CD4-positive, alpha-beta T cell treated with Interleukin-4 for 1 hour (primary cell): ENCODE results near the gene IL16.
"Not testable (repeated sequence)": the region's sequence is repeated elsewhere in the genome, so short reads cannot be mapped to it uniquely, and the experiment has no call there.

Experiments used
- DNase-seq, 2 donors: peaks; one replicate each; pipeline ENCODE4 v3.0.0-alpha.2; 2020 to 2022

IL16 gene

DNA sequence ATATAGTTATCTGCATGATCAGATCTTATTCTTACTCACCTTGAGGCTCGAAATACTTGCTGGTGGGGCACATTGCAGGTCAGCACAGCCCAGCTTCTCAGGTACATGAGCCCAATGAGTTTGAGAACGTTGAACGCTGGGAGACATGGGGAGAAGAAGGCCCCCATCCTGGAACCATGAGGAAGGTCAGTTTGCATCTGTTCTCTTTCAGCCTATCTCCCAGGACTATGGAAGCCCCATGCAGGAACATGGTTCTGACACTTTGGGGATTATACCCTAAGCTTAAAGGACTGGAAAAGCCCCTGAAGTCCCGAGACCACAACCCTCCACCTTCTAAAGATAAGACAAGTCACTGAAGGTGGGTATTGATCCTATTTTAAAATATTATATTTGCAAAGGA lies 144.7 kb downstream of the IL16 start:
- no peak for DNase-seq

DNA sequence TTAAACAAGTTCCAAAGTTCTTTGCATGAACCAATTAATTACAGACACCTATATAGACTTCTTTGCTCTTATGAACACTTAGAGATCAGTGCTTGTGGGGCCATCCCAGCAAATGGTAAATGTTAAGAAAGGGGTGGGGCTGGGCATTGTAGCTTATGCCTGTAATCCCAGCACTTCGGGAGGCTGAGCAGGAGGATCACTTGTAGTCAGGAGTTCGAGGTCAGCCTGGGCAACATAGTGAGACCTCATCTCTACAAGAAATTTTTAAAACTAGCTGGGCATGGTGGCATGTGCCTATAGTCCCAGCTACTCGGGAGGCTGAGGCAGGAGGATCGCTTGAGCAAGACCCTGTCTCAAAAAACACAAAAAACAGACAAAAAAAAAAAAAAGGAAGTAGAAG lies 146.7 kb downstream of the IL16 start:
- DNase-seq: no peak

DNA sequence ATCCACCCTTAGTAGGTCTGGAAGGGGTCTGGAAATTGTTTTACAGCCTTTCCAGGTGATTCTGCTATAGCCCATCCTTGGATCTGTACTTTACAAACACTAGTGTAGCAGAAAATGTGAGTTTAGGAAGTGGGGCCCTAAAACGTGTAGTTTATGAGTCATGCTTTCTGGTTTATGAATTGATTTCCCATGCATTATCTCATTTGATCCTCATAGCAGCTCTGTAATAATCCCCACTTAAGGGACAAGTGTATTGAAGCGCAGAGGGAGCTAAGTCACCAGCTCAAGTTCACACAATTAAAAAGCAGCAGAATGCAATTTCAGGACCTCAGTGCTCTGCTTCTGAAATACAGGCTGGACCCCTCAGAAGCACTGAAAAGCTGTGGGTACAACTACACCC lies 149.9 kb downstream of the IL16 start:
- no peak for DNase-seq

DNA sequence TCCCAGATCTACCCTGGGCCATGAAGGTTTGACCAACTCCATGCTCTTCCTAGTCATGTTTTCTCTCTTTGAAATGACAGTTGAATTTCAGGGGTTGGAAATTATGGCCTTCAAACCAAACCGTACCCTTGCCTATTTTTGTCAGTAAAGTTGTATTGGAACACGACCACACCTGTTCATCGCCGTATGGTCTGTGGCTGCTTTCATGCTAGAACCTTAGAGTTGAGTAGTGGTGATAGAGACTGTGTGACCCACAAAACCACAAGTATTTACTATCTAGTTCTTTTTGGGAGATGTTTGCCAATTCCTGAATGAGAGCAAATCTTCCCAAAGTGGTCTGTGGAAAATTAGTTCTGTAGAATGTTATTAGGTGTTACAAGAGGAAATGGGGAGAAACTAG lies 151.2 kb downstream of the IL16 start:
- no peak for DNase-seq

DNA sequence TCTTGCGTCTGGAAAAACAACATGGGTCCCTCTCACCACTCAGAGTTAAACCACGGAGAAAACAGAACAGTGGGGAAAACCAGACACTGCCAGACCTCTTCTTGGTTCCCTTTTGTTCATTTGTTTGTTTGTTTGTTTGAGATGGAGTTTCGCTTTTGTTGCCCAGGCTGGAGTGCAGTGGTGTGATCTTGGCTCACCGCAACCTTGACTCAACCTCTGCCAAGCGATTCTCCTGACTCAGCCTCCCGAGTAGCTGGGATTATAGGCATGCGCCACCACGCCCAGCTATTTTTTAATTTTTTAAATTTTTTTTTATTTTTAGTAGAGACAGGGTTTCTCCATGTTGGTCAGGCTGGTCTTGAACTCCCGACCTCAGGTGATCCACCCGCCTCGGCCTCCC lies 152.0 kb downstream of the IL16 start:
- not testable (repeated sequence) for DNase-seq

DNA sequence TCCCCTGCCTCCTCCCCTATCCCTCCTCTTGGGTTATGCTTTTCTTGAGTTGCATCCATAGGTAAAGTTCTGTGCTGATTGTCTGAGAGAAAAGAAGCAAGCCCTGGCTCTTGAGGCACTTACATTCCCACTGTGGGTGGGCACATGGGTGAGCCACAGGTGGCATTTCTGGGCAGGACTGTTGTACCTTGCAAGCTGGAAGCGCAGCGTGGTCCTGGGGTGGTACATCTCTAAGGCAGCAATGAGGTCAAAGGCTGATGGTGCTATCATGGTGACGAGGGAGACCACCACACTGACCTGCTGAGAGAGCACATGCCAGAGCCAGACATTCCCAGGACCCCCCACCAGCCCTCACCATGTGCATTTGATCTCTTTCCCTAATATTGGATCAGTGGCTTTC lies 152.6 kb downstream of the IL16 start:
- DNase-seq: no peak

DNA sequence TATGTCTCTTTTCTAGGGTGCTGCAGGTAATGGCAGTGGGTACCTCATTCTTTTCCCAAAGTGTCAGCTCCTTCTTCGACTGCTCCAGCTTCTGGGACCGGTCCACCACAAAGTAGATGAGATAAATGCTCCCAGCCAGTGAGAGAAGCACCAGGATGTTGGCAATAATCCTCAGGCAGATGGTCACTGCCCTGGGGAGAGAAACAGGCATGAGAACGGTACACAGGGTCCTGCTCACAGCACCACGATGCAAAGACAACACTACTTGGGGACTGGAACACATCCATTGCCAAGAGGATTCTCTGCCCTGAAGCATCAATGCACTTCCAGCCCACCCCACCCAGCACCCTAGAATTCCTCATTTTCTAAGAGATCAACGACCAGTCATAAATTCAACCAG lies 155.0 kb downstream of the IL16 start:
- no peak for DNase-seq

DNA sequence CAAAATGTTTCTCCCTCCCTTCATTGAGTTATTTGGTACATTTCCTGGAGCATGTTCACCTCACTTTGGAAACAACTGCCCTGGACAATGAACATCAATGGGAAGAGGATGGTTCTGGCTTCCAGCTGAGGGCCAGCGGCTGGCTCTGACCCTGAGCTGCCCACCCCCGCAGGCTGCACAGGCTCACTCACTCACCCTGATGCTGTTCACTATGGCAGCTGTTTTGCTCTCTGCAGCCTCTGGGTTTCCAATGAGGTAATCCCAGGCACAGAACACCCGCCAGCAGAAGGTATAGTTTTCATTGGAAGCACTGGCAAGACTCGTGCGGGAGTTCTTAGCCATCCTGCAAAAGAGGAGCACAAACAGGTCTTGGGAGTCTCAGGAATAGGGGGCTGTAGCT lies 159.6 kb downstream of the IL16 start:
- no peak for DNase-seq

DNA sequence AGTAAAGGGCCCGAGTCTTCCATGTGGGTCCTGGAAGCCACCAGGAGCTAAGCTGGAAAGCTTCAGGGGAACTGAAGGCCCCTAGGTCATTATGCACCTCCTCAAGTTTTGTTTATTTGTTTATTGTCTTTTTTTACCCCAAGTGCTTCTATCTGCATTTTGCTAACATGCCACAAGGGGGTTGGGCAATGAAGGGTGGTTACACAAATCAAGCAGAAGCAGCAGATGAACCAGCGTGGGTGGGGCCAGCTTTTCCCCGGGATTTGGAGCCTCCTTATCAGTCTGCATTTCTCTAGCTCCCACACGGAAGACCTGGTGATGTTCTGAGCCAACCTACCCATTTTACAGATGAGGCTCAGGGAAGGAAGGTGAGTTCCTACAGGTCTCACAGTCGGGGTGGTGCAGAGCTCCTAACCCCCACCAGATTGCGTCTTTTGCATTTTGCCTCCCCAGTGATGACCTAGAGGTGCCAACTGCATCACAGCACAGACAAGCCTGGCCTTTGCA lies 160.6 kb downstream of the IL16 start:
- no peak for DNase-seq

DNA sequence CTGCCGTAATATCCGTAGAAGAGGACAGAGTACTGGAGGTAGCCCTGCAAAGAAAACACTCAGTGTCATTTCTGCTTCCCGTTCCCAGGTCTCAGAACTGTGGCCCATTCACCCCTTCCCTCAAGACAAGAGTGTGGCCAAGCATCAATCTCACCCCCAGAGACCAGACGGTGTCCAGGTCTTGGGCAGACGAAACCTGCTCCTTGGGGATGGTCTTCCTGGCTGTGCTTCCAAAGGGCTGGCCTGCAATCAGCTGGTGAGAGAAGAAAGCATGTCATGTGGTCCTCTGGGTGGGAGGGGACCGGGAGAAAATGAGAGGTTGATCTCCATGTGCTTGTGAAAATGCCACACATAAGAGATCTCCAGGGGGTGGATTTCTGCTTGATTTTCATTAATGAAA lies 161.6 kb downstream of the IL16 start:
- DNase-seq: no peak

DNA sequence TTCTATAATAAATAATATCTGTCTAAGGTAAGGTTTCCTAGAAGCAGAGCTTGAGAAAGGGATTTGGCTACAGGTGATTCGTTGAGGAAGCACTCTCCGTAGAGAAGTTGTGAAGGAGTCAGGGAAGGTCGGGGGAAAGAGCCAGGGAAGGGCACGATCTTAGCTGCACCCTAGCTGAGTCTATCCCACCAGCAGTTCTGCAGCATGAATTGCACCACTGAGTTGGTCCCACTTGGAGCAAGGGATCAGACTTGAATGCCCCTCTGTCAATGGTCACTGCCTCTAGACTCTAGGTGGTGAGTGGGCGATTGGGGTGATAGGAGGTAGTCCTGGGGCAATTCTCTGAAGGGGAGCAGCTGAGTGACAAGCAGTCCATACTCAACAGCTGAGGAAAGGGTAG lies 163.8 kb downstream of the IL16 start:
- no peak for DNase-seq

DNA sequence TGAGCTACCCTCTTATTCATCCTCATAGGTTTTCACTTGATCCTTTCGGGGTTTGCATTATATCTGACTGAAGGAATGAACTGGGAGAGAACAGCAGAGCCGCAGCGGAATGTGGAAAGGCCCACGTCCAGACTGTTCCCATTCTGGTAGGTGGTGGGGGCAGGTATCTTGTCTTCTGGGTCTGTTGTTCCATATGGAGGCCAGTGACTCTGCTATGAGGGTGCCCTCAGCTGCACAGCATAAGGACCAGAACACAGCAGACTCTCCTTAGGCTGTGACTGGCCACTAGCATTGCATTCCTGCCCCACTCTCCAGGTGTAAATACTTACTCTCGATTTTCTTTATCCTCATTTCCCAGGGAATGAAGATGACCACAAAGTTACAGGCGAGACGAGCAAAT lies 165.2 kb downstream of the IL16 start:
- DNase-seq: no peak

DNA sequence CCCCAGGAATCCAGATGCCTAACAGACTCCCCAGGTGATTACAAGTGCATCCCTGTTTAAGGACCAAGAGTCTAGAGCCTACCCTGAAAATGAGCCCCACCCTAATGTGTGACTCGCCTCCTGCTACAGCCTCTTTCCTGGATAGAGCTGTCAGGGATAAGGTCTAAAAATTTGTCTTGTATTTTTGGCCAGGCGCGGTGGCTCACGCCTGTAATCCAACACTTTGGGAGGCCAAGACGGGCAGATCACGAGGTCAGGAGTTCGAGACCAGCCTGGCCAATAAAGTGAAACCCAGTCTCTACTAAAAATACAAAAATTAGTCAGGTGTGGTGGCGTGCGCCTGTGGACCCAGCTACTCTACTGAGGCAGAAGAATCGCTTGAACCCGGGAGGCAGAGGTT lies 166.1 kb downstream of the IL16 start:
- DNase-seq: no peak

DNA sequence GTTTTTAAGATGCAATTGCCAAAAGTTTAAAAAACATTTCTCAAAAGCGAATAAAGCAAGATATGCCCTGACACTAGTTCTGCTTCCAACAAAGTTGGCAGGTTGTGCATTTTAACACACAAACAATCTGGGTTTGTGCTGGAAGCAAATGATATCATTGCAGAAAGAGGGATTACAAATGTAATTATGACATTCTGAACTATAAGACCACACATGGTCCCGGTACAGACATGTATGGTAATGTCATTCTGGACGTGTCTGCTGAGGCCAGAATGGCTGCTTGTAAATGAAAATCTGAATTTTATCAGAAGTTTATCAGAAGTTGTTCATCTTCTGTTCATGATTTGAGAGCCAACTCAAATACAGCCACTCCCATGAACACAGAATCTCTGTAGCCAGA lies 166.6 kb downstream of the IL16 start:
- DNase-seq: no peak
